ENCODE data around the gene KSR2. TPM values are rescaled to one million over a fixed set of nuclear protein-coding genes. Genes with fewer than 3 reads are reported as not detected.

The KSR2 gene
- total and polyA plus RNA-seq, 2 of the 13 experiments (the other 11 are each of a cell fraction or from before 2014, with no cell fraction given) = 0.02 TPM; not detected in 1

- no peak for TF ChIP-seq NFAT5 (CRISPR knock-in tag; IDR thresholded peaks at IDR 0.05)
- no peak for TF ChIP-seq CSRNP1 (CRISPR knock-in tag; IDR thresholded peaks at IDR 0.05)
Observed at GRCh38 chr12:117643971-117644370, 324.8 kb downstream of the KSR2 start (continued).

- Histone ChIP-seq H3K4me2 (ENCODE audit: low read depth, low read length) (no peak overlapping the region), H2AFZ (ENCODE audit: low read length) (no peak overlapping the region), H3K9me3 (ENCODE audit: low read length) (peaks cover 6% of the 10 kb centered on the region), H3K4me1 (ENCODE audit: insufficient read depth, low read length) (no peaks in the 10 kb centered on the region), H3K9ac (ENCODE audit: insufficient read depth, low read depth, low read length) (no peak overlapping the region), H3K27ac (ENCODE audit: extremely low read length, insufficient read depth, low read length) (no peak overlapping the region), H3K79me2 (ENCODE audit: insufficient read depth, low read length) (no peaks in the 10 kb centered on the region), H3K4me3 (replicated peaks in 1 of 3; ENCODE audit: insufficient read depth in 1 of 3, low read depth in 2 of 3, low read length in 3 of 3) (no peak overlapping the region), H4K20me1 (ENCODE audit: insufficient read depth, low read length) (no peaks in the 10 kb centered on the region), H3K36me3 (replicated peaks in 1 of 2; ENCODE audit: control insufficient read depth in 1 of 2, insufficient read depth in 2 of 2, low read length in 2 of 2) (no peaks in the 10 kb centered on the region), H3K27me3 (ENCODE audit: control insufficient read depth in 1 of 2, insufficient read depth in 2 of 2, low read length in 2 of 2) (peaks cover 0 to 11% of the 10 kb centered on the region in 2 experiments; a peak in 2 of 5 replicates)
- under 1% methylated on average over 7 of the region's 7 CpGs for WGBS (ENCODE audit: low lambda C conversion rate)
- BruUV-seq (replicated peaks) = no TSS peak
- ATAC-seq = no peak
- CTCF ChIA-PET (ENCODE audit: low intra/inter-chr PET ratio, low total read pairs) = no interaction called here
- in situ Hi-C loops (cut with HindIII; ENCODE audit: extremely low pct_ligation_motif_present, low pct_unique_long_range_greater_than_20kb) = no loop called here
- POLR2A ChIA-PET = no interaction called here
- no peak for TF ChIP-seq ZNF724P (CRISPR knock-in tag; IDR thresholded peaks at IDR 0.05; ENCODE audit: borderline replicate concordance)
- TF ChIP-seq PHF20 (CRISPR knock-in tag; IDR thresholded peaks at IDR 0.05) = no peak
- TF ChIP-seq NAIF1 (CRISPR knock-in tag; IDR thresholded peaks at IDR 0.05; ENCODE audit: borderline replicate concordance) = no peak
- TF ChIP-seq BCLAF1 (IDR thresholded peaks at IDR 0.05) = no peak
- TF ChIP-seq ZNF614 (CRISPR knock-in tag; IDR thresholded peaks at IDR 0.05; ENCODE audit: borderline replicate concordance) = no peak
- TF ChIP-seq ZNF782 (CRISPR knock-in tag; IDR thresholded peaks at IDR 0.05; ENCODE audit: borderline replicate concordance) = no peak
- TF ChIP-seq ZNF224 (CRISPR knock-in tag; IDR thresholded peaks at IDR 0.05) = no peak
- TF ChIP-seq DDIT3 (CRISPR knock-in tag; IDR thresholded peaks at IDR 0.05) = no peak
- DNase-seq (ENCODE audit: low spot score) = no peak
- no peak for FAIRE-seq
- intact Hi-C loops (cut with micrococcal nuclease; ENCODE audit: unreplicated experiment) = no loop called here
Observed at GRCh38 chr12:117641885-117642284, 326.9 kb downstream of the KSR2 start.

Data from HepG2 (cell line).